Suprapubic skin (tissue), 4 donors: Measurements from ENCODE around the gene ANOS1.

Experiments
- CTCF ChIP-seq, 2 donors: fragments of 200-600 bp in 1 of 2; fragments of 450-650 bp in 1 of 2; sonication (generic) in 1 of 2; IDR thresholded peaks; one replicate each; pipeline ENCODE4 v1.5.1; 2016 to 2019; ENCODE audit warnings: antibody characterized with exemption in 2 of 2, mild to moderate bottlenecking in 1 of 2, moderate library complexity in 1 of 2
- EP300 ChIP-seq: sonication (generic); formaldehyde crosslinking; IDR thresholded peaks from one replicate; pipeline ENCODE4 v1.6.1; 2017; ENCODE audit warnings: antibody characterized with exemption
- POLR2A ChIP-seq, 2 donors: fragments of 450-650 bp; IDR thresholded peaks; one replicate each; pipeline ENCODE4 v1.6.1; 2017; ENCODE audit warnings: antibody characterized with exemption in 2 of 2, mild to moderate bottlenecking in 2 of 2, moderate library complexity in 2 of 2
- POLR2AphosphoS5 ChIP-seq, 3 donors: sonication (generic); formaldehyde crosslinking; IDR thresholded peaks; one replicate each; pipeline ENCODE4 v1.6.1; 2017; ENCODE audit warnings: antibody characterized with exemption in 3 of 3

GRCh38 chrX:8688776-8689175 lies 43.2 kb downstream of the ANOS1 start:
- TF ChIP-seq CTCF (IDR thresholded peaks at IDR 0.05) (no peak), POLR2AphosphoS5 (IDR thresholded peaks at IDR 0.05) (no peak), POLR2A (IDR thresholded peaks at IDR 0.05) (no peak), EP300 (no peak)
